Osteoblast (primary cell): Measurements from ENCODE around the gene CPNE8. TPM values are rescaled to one million over a fixed set of nuclear protein-coding genes. Genes with fewer than 3 reads are reported as not detected.

Experiments
- DNase-seq: peaks from one replicate; pipeline ENCODE4 v3.0.0; 2011; ENCODE audit warnings: low spot score, mixed read lengths; ENCODE audit not compliant: insufficient read length; ENCODE audit errors: missing footprints
- H2AFZ ChIP-seq: 2 replicates; pipeline ENCODE4 v1.6.0; 2011; ENCODE audit warnings: mild to moderate bottlenecking, low read length
- H3K27ac ChIP-seq: 2 replicates; pipeline ENCODE4 v1.5.1; 2011; ENCODE audit warnings: mild to moderate bottlenecking, low read depth, low read length, moderate library complexity
- H3K27me3 ChIP-seq: 2 replicates; pipeline ENCODE4 v1.6.0; 2012; ENCODE audit warnings: mild to moderate bottlenecking, control low read depth, inconsistent platforms, low read length, moderate library complexity; ENCODE audit not compliant: insufficient read depth
- H3K36me3 ChIP-seq: 2 replicates; pipeline ENCODE4 v1.5.1; 2011; ENCODE audit warnings: mild to moderate bottlenecking, low read length, control low read depth, moderate library complexity; ENCODE audit not compliant: insufficient read depth
- H3K4me1 ChIP-seq: 2 replicates; pipeline ENCODE4 v1.5.1; 2011; ENCODE audit warnings: mild to moderate bottlenecking, low read length, control low read depth, moderate library complexity; ENCODE audit not compliant: insufficient read depth
- H3K4me2 ChIP-seq: 2 replicates; pipeline ENCODE4 v1.6.0; 2011; ENCODE audit warnings: mild to moderate bottlenecking, low read length; ENCODE audit not compliant: insufficient read depth
- H3K4me3 ChIP-seq: fragments of 200-600 bp; sonication (generic); 3 replicates; pipeline ENCODE4 v1.5.1; 2012; ENCODE audit warnings: mild to moderate bottlenecking, low read length, inconsistent platforms; ENCODE audit not compliant: insufficient read depth
- H3K79me2 ChIP-seq: 2 replicates; pipeline ENCODE4 v1.6.0; 2012; ENCODE audit warnings: mild to moderate bottlenecking, low read length, control low read depth, inconsistent platforms; ENCODE audit not compliant: insufficient read depth
- H3K9me3 ChIP-seq: 2 replicates; pipeline ENCODE4 v1.5.1; 2011; ENCODE audit warnings: low read depth, low read length, control low read depth
- H4K20me1 ChIP-seq: 2 replicates; pipeline ENCODE4 v1.6.0; 2012; ENCODE audit warnings: mild to moderate bottlenecking, low read length, control low read depth; ENCODE audit not compliant: insufficient read depth
- total RNA-seq: library from RNA; depleted of rRNA; stranded (reverse); fragments of >200 nt; gene quantifications from 2 replicates; pipeline ENCODE4 v1.2.3, GENCODE V29; 2012
- TF ChIP-seq, protein P1 (sequence below): IDR thresholded peaks from 2 replicates; pipeline ENCODE4 v1.5.1; 2011; ENCODE audit warnings: mild to moderate bottlenecking, low read depth, low read length, moderate library complexity; ENCODE audit errors: extremely low read depth

The CPNE8 gene
- total RNA-seq, 1 donor: 20.6 TPM

DNA sequence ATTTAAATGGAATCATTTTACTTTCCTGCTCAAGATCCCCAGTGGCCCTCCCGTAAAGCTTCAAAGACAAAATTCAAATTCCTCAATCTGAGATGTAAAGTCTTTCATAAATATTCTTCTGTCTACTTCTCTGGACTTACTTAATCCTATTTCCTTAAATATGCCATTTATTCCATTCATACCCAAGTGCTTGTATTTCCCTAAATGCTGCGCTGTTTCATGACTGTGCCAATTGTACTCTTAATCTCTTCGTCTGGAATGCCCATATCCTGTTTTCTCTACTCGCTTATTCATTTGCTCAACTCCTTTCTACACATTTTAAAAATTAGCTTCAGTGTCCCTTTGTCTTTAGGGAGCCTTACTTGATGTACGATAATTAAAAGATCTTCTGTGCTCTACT is 280.1 kb downstream of the CPNE8 start:
- Histone ChIP-seq H2AFZ (no peak overlapping the region), H3K9me3 (no peaks in the 10 kb centered on the region), H4K20me1 (no peaks in the 10 kb centered on the region), H3K36me3 (no peaks in the 10 kb centered on the region), H3K27ac (no peak overlapping the region), H3K4me3 (no peak overlapping the region), H3K4me1 (no peaks in the 10 kb centered on the region), H3K79me2 (no peaks in the 10 kb centered on the region), H3K27me3 (no peaks in the 10 kb centered on the region), H3K4me2 (no peak overlapping the region)
- no peak for DNase-seq
- TF ChIP-seq, protein P1, sequence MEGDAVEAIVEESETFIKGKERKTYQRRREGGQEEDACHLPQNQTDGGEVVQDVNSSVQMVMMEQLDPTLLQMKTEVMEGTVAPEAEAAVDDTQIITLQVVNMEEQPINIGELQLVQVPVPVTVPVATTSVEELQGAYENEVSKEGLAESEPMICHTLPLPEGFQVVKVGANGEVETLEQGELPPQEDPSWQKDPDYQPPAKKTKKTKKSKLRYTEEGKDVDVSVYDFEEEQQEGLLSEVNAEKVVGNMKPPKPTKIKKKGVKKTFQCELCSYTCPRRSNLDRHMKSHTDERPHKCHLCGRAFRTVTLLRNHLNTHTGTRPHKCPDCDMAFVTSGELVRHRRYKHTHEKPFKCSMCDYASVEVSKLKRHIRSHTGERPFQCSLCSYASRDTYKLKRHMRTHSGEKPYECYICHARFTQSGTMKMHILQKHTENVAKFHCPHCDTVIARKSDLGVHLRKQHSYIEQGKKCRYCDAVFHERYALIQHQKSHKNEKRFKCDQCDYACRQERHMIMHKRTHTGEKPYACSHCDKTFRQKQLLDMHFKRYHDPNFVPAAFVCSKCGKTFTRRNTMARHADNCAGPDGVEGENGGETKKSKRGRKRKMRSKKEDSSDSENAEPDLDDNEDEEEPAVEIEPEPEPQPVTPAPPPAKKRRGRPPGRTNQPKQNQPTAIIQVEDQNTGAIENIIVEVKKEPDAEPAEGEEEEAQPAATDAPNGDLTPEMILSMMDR: no peak

DNA sequence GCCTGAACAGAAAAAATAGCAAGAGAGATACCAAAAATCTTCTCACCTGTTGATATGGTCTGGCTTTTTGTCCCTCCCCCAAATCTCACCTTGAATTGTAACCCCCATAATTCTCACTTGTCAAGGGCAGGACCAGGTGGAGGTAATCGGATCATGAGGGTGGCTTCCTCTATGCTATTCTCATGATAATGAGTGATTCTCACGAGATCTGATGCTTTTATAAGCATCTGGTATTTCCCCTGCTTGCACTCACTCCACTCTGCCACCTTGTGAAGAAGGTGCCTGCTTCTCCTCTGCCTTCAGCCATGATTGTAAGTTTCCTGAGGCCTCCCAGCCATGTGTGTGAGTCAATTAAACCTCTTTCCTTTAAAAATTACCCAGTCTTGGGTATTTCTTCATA is 291.2 kb downstream of the CPNE8 start:
- no peaks in the 10 kb centered on the region for H3K4me1 ChIP-seq
- no peaks in the 10 kb centered on the region for H3K9me3 ChIP-seq
- no peaks in the 10 kb centered on the region for H3K27me3 ChIP-seq
- no peak overlapping the region for H3K4me3 ChIP-seq
- H3K36me3 ChIP-seq: no peaks in the 10 kb centered on the region
- H3K27ac ChIP-seq: no peak overlapping the region
- TF ChIP-seq, protein P1: no peak
- no peak overlapping the region for H2AFZ ChIP-seq
- no peaks in the 10 kb centered on the region for H3K79me2 ChIP-seq
- no peak for DNase-seq
- H4K20me1 ChIP-seq: no peaks in the 10 kb centered on the region
- no peak overlapping the region for H3K4me2 ChIP-seq

DNA sequence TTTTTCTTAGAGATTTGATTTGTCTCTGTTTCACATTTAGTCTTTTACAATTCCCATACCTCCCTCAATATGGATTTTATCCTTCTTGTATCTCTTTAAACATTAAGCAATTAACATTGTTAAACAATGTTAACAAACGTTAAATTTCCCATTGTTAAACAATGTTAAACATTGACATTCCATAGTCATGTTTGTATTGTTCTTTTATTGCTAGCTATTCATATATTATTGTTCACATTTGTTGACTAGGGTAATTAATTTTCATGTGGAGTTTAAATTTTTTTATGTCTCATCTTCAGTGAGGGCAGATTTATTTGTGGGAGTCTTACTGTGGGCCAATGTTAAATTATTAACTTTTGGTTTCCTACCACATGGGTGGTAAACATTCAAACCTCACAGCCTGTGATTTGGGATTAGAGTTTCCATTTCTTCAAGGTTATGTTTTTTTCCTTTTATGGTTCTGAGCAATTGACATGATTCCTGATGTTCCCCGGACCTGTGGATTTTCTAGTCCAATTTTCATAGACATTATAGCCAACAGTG is 294.5 kb downstream of the CPNE8 start:
- H3K36me3 ChIP-seq: no peaks in the 10 kb centered on the region
- TF ChIP-seq, protein P1: no peak
- H3K4me2 ChIP-seq: no peak overlapping the region
- no peaks in the 10 kb centered on the region for H3K9me3 ChIP-seq
- no peak overlapping the region for H3K27ac ChIP-seq
- DNase-seq: no peak
- H2AFZ ChIP-seq: no peak overlapping the region
- H3K4me1 ChIP-seq: no peaks in the 10 kb centered on the region
- no peaks in the 10 kb centered on the region for H3K27me3 ChIP-seq
- no peaks in the 10 kb centered on the region for H4K20me1 ChIP-seq
- H3K79me2 ChIP-seq: no peaks in the 10 kb centered on the region
- H3K4me3 ChIP-seq: no peak overlapping the region

DNA sequence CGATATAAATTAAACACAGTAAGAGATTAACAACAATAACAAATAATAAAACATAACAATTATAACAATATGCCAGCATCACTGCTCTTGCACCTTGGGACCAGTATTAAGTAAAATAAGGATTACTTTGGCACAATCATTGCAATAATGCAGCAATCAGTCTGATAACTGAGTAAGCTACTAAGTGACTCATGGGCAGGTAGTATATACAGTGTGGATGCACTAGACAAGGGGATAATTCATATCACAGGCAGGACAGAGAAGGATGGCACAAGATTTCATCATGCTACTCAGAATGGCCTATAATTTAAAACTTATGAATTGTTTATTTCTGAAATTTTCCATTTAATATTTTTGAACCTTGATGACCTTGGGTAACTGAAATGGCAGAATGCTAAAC is 298.1 kb downstream of the CPNE8 start:
- H3K4me1 ChIP-seq: no peaks in the 10 kb centered on the region
- no peak overlapping the region for H3K27ac ChIP-seq
- no peak overlapping the region for H3K4me3 ChIP-seq
- no peak overlapping the region for H3K4me2 ChIP-seq
- no peaks in the 10 kb centered on the region for H3K36me3 ChIP-seq
- no peak for DNase-seq
- TF ChIP-seq, protein P1: no peak
- no peak overlapping the region for H2AFZ ChIP-seq
- H3K27me3 ChIP-seq: no peaks in the 10 kb centered on the region
- H3K79me2 ChIP-seq: no peaks in the 10 kb centered on the region
- H3K9me3 ChIP-seq: no peaks in the 10 kb centered on the region
- H4K20me1 ChIP-seq: no peaks in the 10 kb centered on the region
